Panc1 (cell line): ENCODE results near the gene CCDC192. TPM values are rescaled to one million over a fixed set of nuclear protein-coding genes. Genes with fewer than 3 reads are reported as not detected.

Source experiments
- ATAC-seq: fragments of 200-7000 bp; cut with Tn5 transposase; 2 replicates; pipeline ENCODE4 v1.9.1; 2020; ENCODE audit warnings: mild to moderate bottlenecking, moderate library complexity
- BruUV-seq: library from RNA; stranded (reverse); fragments of 400-500 nt; replicated peaks from 2 replicates; lab custom pipeline; 2021; lab: Mats Ljungman, UMichigan
- CTCF ChIA-PET: fragments of 300-600 bp; sonication (Branson Sonifier 250); formaldehyde crosslinking; loops from one replicate; lab custom pipeline; 2022; ENCODE audit warnings: antibody characterized with exemption; lab: Charles Lee
- POLR2A ChIA-PET: fragments of 300-600 bp; sonication (Branson Sonifier 250); formaldehyde crosslinking; loops from one replicate; lab custom pipeline; 2022; ENCODE audit warnings: antibody characterized with exemption; lab: Charles Lee
- DNase-seq: peaks from one replicate; pipeline ENCODE4 v3.0.0-alpha.2; 2010; ENCODE audit warnings: low read depth, low spot score
- H3K27ac ChIP-seq: 2 replicates; pipeline ENCODE4 v1.5.1; 2011; ENCODE audit warnings: mild to moderate bottlenecking, low read length, inconsistent platforms
- H3K27me3 ChIP-seq: fragments of 200-500 bp; sonication (Bioruptor generic); 2 replicates; pipeline ENCODE4 v1.6.0; 2014; ENCODE audit warnings: low read length, inconsistent platforms; ENCODE audit not compliant: control insufficient read depth, insufficient read depth
- H3K36me3 ChIP-seq: fragments of 200-500 bp; sonication (Bioruptor generic); 2 replicates; pipeline ENCODE4 v1.5.1; 2014; ENCODE audit warnings: inconsistent platforms, mild to moderate bottlenecking, low read length, moderate library complexity; ENCODE audit not compliant: control insufficient read depth, insufficient read depth
- H3K4me1 ChIP-seq: 2 replicates; pipeline ENCODE4 v1.5.1; 2011; ENCODE audit warnings: inconsistent platforms, mild to moderate bottlenecking, low read length, moderate library complexity; ENCODE audit not compliant: control insufficient read depth, insufficient read depth
- H3K4me3 ChIP-seq, 2 experiments: 2 replicates each; pipeline ENCODE4 v1.5.1; 2011 to 2012; ENCODE audit warnings: low read depth in 2 of 2, low read length in 2 of 2, mild to moderate bottlenecking in 2 of 2, inconsistent platforms in 1 of 2, moderate library complexity in 1 of 2
- H3K9me3 ChIP-seq: fragments of 200-500 bp; sonication (Bioruptor generic); 2 replicates; pipeline ENCODE4 v1.5.1; 2014; ENCODE audit warnings: low read depth, mild to moderate bottlenecking, inconsistent platforms, low read length, moderate library complexity; ENCODE audit not compliant: control insufficient read depth, insufficient read depth
- POLR2AphosphoS5 ChIP-seq: IDR thresholded peaks from 2 replicates; pipeline ENCODE4 v1.6.1; 2012; ENCODE audit warnings: mild to moderate bottlenecking, low read depth, low read length, moderate library complexity
- REST ChIP-seq, 2 experiments: IDR thresholded peaks; 2 replicates each; pipeline ENCODE4 v1.6.1; 2011 to 2012; ENCODE audit warnings: low read depth in 2 of 2, control low read depth in 1 of 2, low read length in 1 of 2, mild to moderate bottlenecking in 1 of 2, moderate library complexity in 1 of 2; ENCODE audit not compliant: insufficient read depth in 1 of 2
- SIN3A ChIP-seq: IDR thresholded peaks from 2 replicates; pipeline ENCODE4 v1.6.1; 2012; ENCODE audit warnings: low read depth, mild to moderate bottlenecking, low read length, moderate library complexity, borderline replicate concordance; ENCODE audit not compliant: insufficient read depth
- TCF7L2 ChIP-seq: IDR thresholded peaks from 2 replicates; pipeline ENCODE4 v1.6.1; 2011; ENCODE audit warnings: mild to moderate bottlenecking, low read depth, low read length, inconsistent platforms
- in situ Hi-C: cut with HindIII; loops from 2 replicates; pipeline ENCODE4 v1.10.0; 2016; ENCODE audit warnings: low sequenced_read_pairs, low pct_unique_long_range_greater_than_20kb
- intact Hi-C: fragments of 100-400 bp; cut with micrococcal nuclease; formaldehyde crosslinking; loops from one replicate; pipeline ENCODE4 v1.10.0; 2022; ENCODE audit not compliant: unreplicated experiment
- total RNA-seq: library from RNA; stranded (reverse); gene quantifications from one replicate; pipeline ENCODE4 v1.2.1, GENCODE V29; 2021; ENCODE audit not compliant: unreplicated experiment
- TF ChIP-seq, protein P1 (sequence below): fragments of 450-650 bp; IDR thresholded peaks from 2 replicates; pipeline ENCODE4 v1.5.1; 2017; ENCODE audit warnings: mild to moderate bottlenecking

Gene CCDC192
- total RNA-seq, 1 experiment from 2014 or later, result not detected

- ChIA-PET POLR2A (no interaction called here), CTCF (no interaction called here)
- TF ChIP-seq TCF7L2 (no peak), REST (IDR thresholded peaks at IDR 0.05; ENCODE audit: insufficient read depth in 1 of 2, low read depth in 2 of 2, low read length in 1 of 2) (no peak), SIN3A (no peak), POLR2AphosphoS5 (no peak)
- TF ChIP-seq, protein P1, sequence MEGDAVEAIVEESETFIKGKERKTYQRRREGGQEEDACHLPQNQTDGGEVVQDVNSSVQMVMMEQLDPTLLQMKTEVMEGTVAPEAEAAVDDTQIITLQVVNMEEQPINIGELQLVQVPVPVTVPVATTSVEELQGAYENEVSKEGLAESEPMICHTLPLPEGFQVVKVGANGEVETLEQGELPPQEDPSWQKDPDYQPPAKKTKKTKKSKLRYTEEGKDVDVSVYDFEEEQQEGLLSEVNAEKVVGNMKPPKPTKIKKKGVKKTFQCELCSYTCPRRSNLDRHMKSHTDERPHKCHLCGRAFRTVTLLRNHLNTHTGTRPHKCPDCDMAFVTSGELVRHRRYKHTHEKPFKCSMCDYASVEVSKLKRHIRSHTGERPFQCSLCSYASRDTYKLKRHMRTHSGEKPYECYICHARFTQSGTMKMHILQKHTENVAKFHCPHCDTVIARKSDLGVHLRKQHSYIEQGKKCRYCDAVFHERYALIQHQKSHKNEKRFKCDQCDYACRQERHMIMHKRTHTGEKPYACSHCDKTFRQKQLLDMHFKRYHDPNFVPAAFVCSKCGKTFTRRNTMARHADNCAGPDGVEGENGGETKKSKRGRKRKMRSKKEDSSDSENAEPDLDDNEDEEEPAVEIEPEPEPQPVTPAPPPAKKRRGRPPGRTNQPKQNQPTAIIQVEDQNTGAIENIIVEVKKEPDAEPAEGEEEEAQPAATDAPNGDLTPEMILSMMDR, result no peak
- DNase-seq (no peak), ATAC-seq (no peak)
- Histone ChIP-seq H3K36me3 (no peaks in the 10 kb centered on the region), H3K27me3 (no peaks in the 10 kb centered on the region), H3K4me3 (no peak overlapping the region), H3K9me3 (no peaks in the 10 kb centered on the region), H3K4me1 (no peaks in the 10 kb centered on the region), H3K27ac (no peak overlapping the region)
- in situ Hi-C loops (no loop called here), intact Hi-C loops (no loop called here)
- BruUV-seq, result no TSS peak
These were observed 181.2 kb downstream of the CCDC192 start for GRCh38 chr5:127884416-127884815.

DNA sequence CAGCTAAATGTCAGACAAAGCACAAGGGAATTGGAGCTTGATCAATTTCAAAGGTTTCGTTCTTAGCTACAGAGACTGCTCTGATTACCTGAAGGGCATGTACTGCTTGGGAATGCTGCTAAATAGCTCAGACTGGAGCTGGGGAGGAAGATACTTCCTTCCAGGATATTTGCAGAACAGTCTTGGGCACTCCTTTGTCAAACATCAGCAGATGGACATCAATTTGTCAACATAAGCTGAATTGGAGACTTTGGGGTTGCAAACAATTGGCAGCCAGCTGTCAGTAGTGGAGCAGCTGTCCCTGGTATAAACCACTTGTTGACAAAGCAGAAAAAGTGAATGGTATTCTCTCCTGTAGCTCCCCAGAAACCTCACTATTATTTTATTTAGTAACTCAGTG is 182.0 kb downstream of the CCDC192 start:
- no TSS peak for BruUV-seq
- no peak for DNase-seq
- H3K36me3 ChIP-seq, result no peaks in the 10 kb centered on the region
- TF ChIP-seq POLR2AphosphoS5, result no peak
- TF ChIP-seq, protein P1, result no peak
- no peak for TF ChIP-seq TCF7L2
- TF ChIP-seq SIN3A, result no peak
- TF ChIP-seq REST (IDR thresholded peaks at IDR 0.05; ENCODE audit: insufficient read depth in 1 of 2, low read depth in 2 of 2, low read length in 1 of 2), result no peak
- H3K4me3 ChIP-seq, result no peak overlapping the region
- H3K27me3 ChIP-seq, result no peaks in the 10 kb centered on the region
- no peaks in the 10 kb centered on the region for H3K4me1 ChIP-seq
- CTCF ChIA-PET, result no interaction called here
- in situ Hi-C loops, result no loop called here
- no peak overlapping the region for H3K27ac ChIP-seq
- POLR2A ChIA-PET, result no interaction called here
- H3K9me3 ChIP-seq, result no peaks in the 10 kb centered on the region
- ATAC-seq, result no peak
- intact Hi-C loops, result no loop called here
